HG03342 (cell line): ENCODE measurements around the gene SPINT3.

ENCODE experiments used
- ATAC-seq: cut with Tn5 transposase; IDR thresholded peaks from one replicate; pipeline ENCODE4 v1.9.1; 2021; ENCODE audit warnings: mild to moderate bottlenecking, moderate library complexity; ENCODE audit not compliant: unreplicated experiment

SPINT3 gene

DNA sequence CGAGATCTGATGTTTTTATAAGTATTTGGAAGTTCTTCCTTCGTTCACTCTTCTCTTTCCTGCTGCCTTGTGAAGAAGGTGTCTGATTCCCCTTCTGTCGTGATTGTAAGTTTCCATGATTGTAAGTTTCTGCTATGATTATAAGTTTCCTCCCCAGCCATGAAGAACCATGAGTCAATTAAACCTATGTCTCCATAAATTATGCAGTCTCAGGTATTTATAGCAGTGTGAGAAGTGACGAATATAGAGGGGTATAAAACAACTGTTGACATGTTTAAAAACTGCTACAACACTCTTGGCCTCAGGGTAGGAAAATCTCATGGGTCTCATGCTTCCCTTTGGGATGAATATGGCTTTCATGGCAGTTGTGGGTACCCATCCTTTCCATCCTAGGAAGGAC, 51.7 kb downstream of the SPINT3 start:
- no peak for ATAC-seq

DNA sequence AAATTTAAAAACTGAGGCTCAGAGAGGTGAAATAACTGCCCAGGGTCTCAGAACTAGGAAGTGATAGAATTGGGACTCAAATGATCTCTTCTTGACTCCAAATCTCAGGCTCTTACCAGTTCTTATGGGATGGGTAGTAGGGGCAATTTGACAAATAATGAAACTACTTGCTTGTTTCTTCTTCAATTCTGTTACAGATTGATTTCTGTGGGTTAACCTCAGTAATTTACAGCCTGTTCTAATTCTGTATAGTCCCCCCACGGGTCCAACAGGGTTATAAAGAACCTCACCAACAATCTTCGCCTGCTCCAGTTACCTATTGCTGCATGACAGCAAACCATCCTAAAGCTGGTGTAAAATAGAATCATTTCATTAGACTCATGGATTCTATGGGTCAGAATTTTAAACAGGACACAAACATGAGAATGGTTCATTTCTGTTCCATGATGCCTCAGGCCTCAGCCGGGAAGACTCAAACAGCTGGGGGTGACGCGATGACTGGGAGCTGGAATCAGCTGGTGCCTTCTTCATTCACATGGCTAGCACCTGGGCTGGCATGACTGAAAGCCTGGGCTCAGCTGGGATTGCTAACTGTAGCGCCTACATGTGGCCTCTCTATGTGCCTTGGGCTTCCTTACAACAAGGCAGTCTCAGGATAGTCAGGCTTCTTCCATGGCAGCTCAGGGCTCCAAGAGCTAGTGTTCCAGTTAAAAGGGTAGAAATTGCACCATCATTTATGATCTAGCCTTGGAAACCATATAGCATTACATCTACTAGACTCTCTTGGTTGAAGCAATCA, 52.5 kb downstream of the SPINT3 start:
- no peak for ATAC-seq
